Limb (tissue), 2 donors: ENCODE data around the gene IL16.
"Not testable (repeated sequence)": the region's sequence is repeated elsewhere in the genome, so short reads cannot be mapped to it uniquely, and the experiment has no call there.

Source experiments
- DNase-seq, 2 donors: peaks; one replicate each; pipeline ENCODE4 v3.0.0-alpha.2; 2016; ENCODE audit errors: extremely low spot score in 2 of 2

The IL16 gene

DNA sequence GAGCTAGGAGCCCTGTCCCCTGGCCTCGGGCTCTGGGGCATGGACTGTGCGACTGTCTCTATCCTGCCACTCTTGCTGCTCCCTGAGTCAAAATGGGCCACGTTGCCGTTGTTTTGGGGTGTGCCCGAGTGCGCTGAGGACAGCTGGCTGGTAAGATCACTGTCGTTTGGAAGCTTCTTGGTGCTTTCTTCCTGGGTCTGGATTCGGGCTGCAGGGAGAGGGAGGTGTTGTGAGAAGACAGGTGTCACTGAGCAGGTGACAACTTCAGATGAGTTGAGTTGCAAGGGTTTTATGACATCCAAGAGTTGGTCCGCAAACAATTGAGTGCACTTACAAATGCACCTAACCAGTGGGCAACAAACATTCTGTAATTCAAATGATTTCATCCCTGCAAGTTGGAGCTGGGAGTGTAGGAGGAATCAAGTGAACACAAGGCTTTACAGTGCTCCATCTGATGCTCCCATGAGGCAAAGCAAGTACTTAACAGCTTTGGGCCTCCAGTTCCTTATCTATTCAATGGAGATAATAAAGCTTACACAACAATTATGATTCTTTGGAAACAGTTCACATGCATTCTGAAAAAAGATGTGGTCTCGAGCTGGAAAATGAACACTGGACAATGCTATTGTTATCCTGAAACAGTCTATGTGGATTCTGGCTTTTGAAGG lies 138.2 kb downstream of the IL16 start:
- no peak for DNase-seq

DNA sequence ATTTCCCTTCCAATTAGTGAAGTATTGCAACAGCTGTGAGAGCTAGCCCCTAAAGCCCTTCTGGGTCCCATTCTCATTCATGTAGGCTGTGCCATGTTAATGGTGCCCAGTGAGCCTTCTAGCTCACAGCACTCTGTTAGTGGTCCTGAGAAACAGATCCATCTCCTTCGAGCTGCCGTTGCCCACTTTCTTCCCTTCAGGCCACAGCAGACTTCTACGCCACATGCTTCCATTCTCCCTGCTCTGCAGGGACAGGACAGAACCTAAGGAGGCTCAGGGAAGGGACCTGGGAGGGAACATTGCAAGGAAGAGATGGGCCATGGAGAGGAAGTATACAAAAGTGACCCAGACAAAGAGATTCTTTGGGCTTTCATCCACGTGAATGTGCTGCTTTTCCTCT lies 139.0 kb downstream of the IL16 start:
- DNase-seq = no peak

- no peak for DNase-seq
Observed at GRCh38 chr15:81336568-81336967, 139.9 kb downstream of the IL16 start.

GRCh38 chr15:81337241-81337640 lies 140.6 kb downstream of the IL16 start:
- no peak for DNase-seq

DNA sequence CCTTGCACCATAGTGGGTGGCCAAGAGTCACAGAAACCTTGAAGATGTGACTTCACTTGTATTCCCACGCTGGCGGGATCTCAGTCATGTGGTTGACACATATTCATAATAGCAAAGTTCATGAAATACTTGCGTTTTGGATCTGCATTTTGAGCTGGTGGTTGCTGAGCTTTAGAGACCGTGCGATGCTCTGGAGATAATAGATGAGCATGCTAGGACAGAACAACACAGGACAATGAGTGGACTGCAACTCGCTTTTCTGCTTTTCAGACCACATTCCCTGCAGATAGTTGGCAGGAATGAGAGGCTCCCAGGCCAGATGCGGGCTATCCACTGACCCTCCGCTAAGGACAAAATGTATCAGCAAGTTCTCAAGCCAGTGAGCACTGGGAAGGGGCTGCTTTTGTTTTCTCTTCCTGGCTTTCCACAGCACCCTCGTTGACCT lies 141.1 kb downstream of the IL16 start:
- DNase-seq = no peak

DNA sequence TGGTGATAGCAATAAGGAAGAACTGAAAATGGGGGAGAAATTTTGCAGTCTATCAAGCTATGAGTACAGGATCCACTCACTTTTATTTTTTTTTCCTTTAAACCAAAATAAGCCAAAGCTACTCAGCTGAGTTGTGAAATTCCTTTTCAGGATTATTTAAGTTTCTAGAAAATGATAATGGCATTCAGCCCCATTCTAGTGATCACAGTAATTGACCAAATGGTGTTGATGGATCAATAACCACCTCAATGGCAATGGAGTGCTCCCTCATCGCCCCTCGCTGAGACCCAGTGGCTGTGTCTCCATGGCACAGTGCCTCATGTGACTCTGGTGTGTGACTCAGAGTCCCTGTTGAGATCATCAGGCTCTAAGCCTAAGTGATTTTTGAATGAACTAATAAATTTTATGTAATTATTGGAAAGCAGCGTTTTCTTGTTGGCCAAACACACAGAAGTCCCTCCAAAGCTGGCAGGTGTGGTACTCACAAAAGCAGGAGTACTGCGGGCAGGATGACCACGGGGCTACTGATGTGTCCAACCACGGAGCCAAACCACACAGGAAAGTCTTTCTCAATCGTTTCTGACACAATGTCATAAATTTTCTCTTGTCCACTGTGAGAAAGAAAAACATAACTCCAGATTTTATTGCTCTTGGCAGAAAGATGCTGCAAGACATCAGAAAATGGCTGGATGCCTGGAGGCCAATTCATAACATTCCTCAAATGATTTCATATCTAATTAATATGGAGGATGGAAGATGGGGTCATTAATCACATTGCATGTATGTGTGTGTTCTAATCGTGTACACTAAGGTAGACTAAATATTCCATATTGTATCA lies 141.7 kb downstream of the IL16 start:
- peak in 1 of 2 donors; percentile 54 for DNase-seq

GRCh38 chr15:81339321-81339720 lies 142.6 kb downstream of the IL16 start:
- no peak for DNase-seq

GRCh38 chr15:81339851-81340250 lies 143.2 kb downstream of the IL16 start:
- DNase-seq = no peak

GRCh38 chr15:81341351-81341750 lies 144.7 kb downstream of the IL16 start:
- no peak for DNase-seq

- DNase-seq = no peak
Observed at GRCh38 chr15:81343371-81343770, 146.7 kb downstream of the IL16 start.

- DNase-seq = no peak
Observed at GRCh38 chr15:81346611-81347010, 149.9 kb downstream of the IL16 start.

- no peak for DNase-seq
Observed at GRCh38 chr15:81347910-81348309, 151.2 kb downstream of the IL16 start.

DNA sequence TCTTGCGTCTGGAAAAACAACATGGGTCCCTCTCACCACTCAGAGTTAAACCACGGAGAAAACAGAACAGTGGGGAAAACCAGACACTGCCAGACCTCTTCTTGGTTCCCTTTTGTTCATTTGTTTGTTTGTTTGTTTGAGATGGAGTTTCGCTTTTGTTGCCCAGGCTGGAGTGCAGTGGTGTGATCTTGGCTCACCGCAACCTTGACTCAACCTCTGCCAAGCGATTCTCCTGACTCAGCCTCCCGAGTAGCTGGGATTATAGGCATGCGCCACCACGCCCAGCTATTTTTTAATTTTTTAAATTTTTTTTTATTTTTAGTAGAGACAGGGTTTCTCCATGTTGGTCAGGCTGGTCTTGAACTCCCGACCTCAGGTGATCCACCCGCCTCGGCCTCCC lies 152.0 kb downstream of the IL16 start:
- not testable (repeated sequence) for DNase-seq

GRCh38 chr15:81349271-81349670 lies 152.6 kb downstream of the IL16 start:
- DNase-seq = no peak

GRCh38 chr15:81351651-81352050 lies 155.0 kb downstream of the IL16 start:
- no peak for DNase-seq

- no peak for DNase-seq
Observed at GRCh38 chr15:81356252-81356651, 159.6 kb downstream of the IL16 start.

DNA sequence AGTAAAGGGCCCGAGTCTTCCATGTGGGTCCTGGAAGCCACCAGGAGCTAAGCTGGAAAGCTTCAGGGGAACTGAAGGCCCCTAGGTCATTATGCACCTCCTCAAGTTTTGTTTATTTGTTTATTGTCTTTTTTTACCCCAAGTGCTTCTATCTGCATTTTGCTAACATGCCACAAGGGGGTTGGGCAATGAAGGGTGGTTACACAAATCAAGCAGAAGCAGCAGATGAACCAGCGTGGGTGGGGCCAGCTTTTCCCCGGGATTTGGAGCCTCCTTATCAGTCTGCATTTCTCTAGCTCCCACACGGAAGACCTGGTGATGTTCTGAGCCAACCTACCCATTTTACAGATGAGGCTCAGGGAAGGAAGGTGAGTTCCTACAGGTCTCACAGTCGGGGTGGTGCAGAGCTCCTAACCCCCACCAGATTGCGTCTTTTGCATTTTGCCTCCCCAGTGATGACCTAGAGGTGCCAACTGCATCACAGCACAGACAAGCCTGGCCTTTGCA lies 160.6 kb downstream of the IL16 start:
- no peak for DNase-seq

- no peak for DNase-seq
Observed at GRCh38 chr15:81358248-81358647, 161.6 kb downstream of the IL16 start.

DNA sequence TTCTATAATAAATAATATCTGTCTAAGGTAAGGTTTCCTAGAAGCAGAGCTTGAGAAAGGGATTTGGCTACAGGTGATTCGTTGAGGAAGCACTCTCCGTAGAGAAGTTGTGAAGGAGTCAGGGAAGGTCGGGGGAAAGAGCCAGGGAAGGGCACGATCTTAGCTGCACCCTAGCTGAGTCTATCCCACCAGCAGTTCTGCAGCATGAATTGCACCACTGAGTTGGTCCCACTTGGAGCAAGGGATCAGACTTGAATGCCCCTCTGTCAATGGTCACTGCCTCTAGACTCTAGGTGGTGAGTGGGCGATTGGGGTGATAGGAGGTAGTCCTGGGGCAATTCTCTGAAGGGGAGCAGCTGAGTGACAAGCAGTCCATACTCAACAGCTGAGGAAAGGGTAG lies 163.8 kb downstream of the IL16 start:
- DNase-seq = no peak

DNA sequence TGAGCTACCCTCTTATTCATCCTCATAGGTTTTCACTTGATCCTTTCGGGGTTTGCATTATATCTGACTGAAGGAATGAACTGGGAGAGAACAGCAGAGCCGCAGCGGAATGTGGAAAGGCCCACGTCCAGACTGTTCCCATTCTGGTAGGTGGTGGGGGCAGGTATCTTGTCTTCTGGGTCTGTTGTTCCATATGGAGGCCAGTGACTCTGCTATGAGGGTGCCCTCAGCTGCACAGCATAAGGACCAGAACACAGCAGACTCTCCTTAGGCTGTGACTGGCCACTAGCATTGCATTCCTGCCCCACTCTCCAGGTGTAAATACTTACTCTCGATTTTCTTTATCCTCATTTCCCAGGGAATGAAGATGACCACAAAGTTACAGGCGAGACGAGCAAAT lies 165.2 kb downstream of the IL16 start:
- DNase-seq = no peak

DNA sequence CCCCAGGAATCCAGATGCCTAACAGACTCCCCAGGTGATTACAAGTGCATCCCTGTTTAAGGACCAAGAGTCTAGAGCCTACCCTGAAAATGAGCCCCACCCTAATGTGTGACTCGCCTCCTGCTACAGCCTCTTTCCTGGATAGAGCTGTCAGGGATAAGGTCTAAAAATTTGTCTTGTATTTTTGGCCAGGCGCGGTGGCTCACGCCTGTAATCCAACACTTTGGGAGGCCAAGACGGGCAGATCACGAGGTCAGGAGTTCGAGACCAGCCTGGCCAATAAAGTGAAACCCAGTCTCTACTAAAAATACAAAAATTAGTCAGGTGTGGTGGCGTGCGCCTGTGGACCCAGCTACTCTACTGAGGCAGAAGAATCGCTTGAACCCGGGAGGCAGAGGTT lies 166.1 kb downstream of the IL16 start:
- no peak for DNase-seq

GRCh38 chr15:81363276-81363675 lies 166.6 kb downstream of the IL16 start:
- DNase-seq = peak in 1 of 2 donors; percentile 10
